Activated naive CD4-positive, alpha-beta T cell treated with anti-CD3 and anti-CD28 coated beads for 36 hours (primary cell): ENCODE results near the gene UGT1A9. TPM values are rescaled to one million over a fixed set of nuclear protein-coding genes. Genes with fewer than 3 reads are reported as not detected.
"Not testable (repeated sequence)": the region's sequence is repeated elsewhere in the genome, so short reads cannot be mapped to it uniquely, and the experiment has no call there.

Experiments used
- CTCF ChIA-PET: fragments of 350-600 bp; sonication (Branson Sonifier 250); formaldehyde crosslinking; loops from one replicate; lab custom pipeline; 2021; ENCODE audit warnings: antibody characterized with exemption; lab: Charles Lee
- DNase-seq: peaks from one replicate; pipeline ENCODE4 v3.0.0-alpha.2; 2020
- H3K27ac Mint-ChIP-seq: one replicate; pipeline ENCODE4 v1.8.0; 2021; ENCODE audit warnings: mild to moderate bottlenecking, mixed read lengths
- H3K27me3 Mint-ChIP-seq: one replicate; pipeline ENCODE4 v1.8.0; 2021; ENCODE audit warnings: low read depth, mixed read lengths
- H3K36me3 Mint-ChIP-seq: one replicate; pipeline ENCODE4 v1.8.0; 2021; ENCODE audit warnings: low read depth, mixed read lengths
- H3K4me1 Mint-ChIP-seq: one replicate; pipeline ENCODE4 v1.8.0; 2021; ENCODE audit warnings: low read depth, mixed read lengths
- H3K4me3 Mint-ChIP-seq: one replicate; pipeline ENCODE4 v1.8.0; 2021; ENCODE audit warnings: mild to moderate bottlenecking, moderate library complexity, mixed read lengths
- H3K9me3 Mint-ChIP-seq: one replicate; pipeline ENCODE4 v1.8.0; 2021; ENCODE audit warnings: mixed read lengths
- intact Hi-C: fragments of 100-400 bp; cut with micrococcal nuclease; formaldehyde crosslinking; loops from one replicate; pipeline ENCODE4 v1.15.1; 2023
- total RNA-seq, 2 experiments: library from RNA; stranded (reverse); gene quantifications; one replicate each; pipeline ENCODE4 v1.2.3, GENCODE V29; 2021

UGT1A9 gene
- total RNA-seq, 2 experiments from 2014 or later: not detected

DNA sequence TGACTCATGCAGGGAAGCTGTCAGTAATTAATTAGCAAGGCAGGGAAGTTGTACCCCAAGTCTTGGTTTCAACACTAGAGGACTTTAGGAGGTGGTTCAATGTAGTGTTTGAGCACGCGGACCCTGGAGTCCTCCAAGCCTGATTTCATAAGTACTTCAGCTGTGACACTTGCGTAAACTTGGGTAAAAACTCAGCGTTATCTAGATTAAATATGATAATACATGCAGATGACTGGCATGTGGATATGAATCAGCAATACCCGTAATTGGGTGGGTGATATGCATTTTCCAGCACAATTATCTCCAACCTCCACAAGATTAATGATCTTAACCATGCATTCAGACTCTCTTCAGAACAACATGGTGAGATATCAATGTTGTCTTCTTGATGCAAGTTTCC lies 15.2 kb downstream of the UGT1A9 start:
- intact Hi-C loops: no loop called here
- CTCF ChIA-PET: no interaction called here

DNA sequence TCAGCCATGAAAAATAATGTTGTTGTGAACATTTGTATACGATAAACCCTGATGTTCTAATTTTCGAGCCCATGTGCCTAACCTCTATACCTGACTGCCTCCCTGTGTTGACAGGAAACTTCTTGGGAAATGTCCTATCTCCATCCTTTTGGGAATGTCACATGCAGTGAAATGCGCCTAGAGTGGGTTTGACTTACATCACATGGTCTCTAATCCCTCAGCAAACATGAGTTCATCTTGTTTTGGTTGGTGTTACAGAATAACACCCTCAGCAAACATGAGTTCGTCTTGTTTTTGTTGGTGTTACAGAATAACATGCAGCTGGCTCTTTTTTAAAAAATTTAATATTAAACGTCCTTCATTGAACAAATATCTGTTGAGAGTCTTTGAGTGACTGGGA lies 16.6 kb downstream of the UGT1A9 start:
- Mint-ChIP-seq H3K36me3 (no peaks in the 10 kb centered on the region), H3K27me3 (peaks cover 3% of the 10 kb centered on the region), H3K4me3 (no peak overlapping the region), H3K27ac (no peak overlapping the region), H3K4me1 (no peaks in the 10 kb centered on the region), H3K9me3 (no peaks in the 10 kb centered on the region)
- DNase-seq: no peak
- CTCF ChIA-PET: no interaction called here
- intact Hi-C loops: no loop called here

More for the DNA sequence above, 15.2 kb downstream of the UGT1A9 start:
- no peak overlapping the region for H3K27ac Mint-ChIP-seq
- no peaks in the 10 kb centered on the region for H3K9me3 Mint-ChIP-seq
- H3K4me1 Mint-ChIP-seq: no peaks in the 10 kb centered on the region
- no peak overlapping the region for H3K4me3 Mint-ChIP-seq
- DNase-seq: no peak
- no peaks in the 10 kb centered on the region for H3K36me3 Mint-ChIP-seq
- peaks cover 3% of the 10 kb centered on the region for H3K27me3 Mint-ChIP-seq

DNA sequence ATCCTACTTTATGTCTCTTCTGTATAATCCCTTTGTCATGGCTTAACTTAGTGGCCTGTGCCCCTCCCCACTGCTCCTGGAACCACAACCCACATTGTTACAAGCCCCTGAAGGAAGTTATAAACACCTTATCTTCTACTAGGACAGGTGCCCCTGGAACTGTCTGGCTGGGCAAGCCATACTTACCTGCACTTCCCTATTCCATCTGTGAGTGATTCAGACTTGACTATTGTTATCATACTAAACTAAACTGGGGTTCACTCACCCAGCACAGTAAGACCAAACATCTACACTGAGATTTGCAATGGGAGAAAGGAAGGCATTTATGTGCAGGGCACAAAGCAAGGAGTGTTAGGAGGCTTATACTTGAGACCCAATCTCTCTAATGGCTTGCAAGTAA lies 17.3 kb downstream of the UGT1A9 start:
- no peaks in the 10 kb centered on the region for H3K9me3 Mint-ChIP-seq
- no peak overlapping the region for H3K4me3 Mint-ChIP-seq
- peaks cover 3% of the 10 kb centered on the region for H3K27me3 Mint-ChIP-seq
- DNase-seq: no peak
- H3K4me1 Mint-ChIP-seq: no peaks in the 10 kb centered on the region
- intact Hi-C loops: no loop called here
- H3K27ac Mint-ChIP-seq: no peak overlapping the region
- CTCF ChIA-PET: no interaction called here
- no peaks in the 10 kb centered on the region for H3K36me3 Mint-ChIP-seq

DNA sequence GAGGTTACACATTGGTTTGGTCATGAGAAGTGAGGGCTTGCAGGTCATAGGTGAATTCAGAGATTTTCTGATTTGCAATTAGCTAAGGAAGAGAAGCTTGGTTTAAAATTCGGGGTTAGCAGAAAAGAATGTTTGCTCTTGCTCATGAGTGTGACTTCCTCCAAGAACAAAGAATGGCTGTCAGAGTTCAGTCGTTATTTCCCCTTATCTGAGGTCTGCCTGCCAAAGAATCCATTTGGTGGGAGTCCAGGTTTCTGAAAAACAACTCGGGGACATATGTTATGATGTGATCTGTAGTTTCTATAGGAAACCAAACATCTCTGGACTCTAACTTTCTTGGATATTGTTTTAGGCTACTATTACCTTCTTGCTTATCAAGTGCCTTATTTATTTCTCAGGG lies 17.8 kb downstream of the UGT1A9 start:
- H3K27ac Mint-ChIP-seq: no peak overlapping the region
- CTCF ChIA-PET: no interaction called here
- no peak overlapping the region for H3K4me3 Mint-ChIP-seq
- DNase-seq: no peak
- no peaks in the 10 kb centered on the region for H3K9me3 Mint-ChIP-seq
- intact Hi-C loops: no loop called here
- H3K36me3 Mint-ChIP-seq: no peaks in the 10 kb centered on the region
- no peaks in the 10 kb centered on the region for H3K4me1 Mint-ChIP-seq
- H3K27me3 Mint-ChIP-seq: peaks cover 3% of the 10 kb centered on the region

DNA sequence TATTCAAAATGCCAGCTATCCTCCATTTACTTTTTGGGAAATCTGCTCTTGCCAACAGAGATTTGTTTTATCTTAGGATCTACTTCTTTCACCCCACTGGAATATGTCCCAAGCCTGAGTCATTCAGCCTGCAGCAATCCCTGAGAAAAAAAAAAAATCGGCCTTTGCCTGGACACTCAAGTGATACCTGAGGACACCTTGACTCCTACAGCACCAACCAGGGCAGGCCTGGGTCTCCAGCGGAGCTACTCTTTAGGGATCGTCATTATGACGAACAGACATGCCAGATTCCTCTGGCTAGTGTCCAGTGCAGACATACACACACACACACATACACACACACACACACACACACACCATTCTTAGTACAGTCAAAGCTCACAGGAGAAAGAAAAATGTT lies 18.7 kb downstream of the UGT1A9 start:
- no peak overlapping the region for H3K4me3 Mint-ChIP-seq
- no peak for DNase-seq
- H3K4me1 Mint-ChIP-seq: no peaks in the 10 kb centered on the region
- peaks cover 3% of the 10 kb centered on the region for H3K27me3 Mint-ChIP-seq
- intact Hi-C loops: no loop called here
- CTCF ChIA-PET: interaction anchor here (1.2 kb wide), 2 partner anchors 9 to 21 kb away, joined by 4 read pairs; partner anchors contain the start of gene UGT1A7
- no peaks in the 10 kb centered on the region for H3K9me3 Mint-ChIP-seq
- no peaks in the 10 kb centered on the region for H3K36me3 Mint-ChIP-seq
- H3K27ac Mint-ChIP-seq: no peak overlapping the region

DNA sequence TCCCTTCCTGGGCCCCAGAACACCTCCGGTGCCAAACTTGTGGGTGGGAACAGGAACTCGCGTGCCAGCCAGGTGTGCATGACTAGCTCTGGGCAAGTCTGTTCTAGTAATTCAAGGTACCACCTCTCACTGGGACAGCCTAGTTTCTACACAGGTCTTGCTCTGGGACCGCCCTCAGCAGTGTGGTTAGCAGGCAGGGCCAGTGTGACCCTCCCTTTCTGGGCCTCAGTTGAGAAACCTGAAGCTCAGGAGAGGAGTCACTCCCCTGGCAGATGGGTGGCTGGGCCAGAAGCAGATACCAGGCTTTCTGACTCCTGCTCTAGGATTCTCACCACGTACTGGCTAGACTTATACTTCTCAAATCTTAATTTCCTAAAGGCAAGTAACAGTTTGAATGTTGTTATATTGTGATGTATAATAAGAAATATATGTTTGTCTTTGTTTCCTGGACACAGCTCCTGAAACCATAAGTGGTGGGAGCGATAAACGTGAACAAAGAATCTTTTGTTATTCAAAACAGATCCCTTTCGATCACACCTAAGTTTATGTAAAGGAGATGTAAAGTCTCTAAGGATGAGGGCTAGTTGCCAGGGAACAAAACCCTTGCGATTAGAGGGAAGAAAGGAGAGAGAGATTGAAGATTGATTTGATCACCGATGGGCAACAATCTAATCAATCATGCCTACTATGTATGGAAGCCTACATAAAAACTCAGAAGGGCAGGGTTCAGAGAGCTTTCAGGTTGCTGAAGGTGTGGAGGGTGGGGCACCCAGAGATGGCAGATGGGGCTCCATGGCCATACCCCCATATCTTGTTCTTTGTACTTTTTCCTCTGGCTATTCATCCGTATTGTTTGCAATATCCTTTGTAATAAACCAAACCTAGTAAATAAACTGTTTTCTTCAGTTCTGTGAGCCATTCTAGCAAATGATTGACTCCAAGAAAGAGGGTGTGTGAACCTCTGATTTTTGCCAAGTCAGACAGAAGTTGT lies 20.0 kb downstream of the UGT1A9 start:
- intact Hi-C loops: no loop called here
- CTCF ChIA-PET: interaction anchor here (1.2 kb wide), 2 partner anchors 10 to 19 kb away, joined by 4 read pairs; partner anchors contain the start of gene UGT1A7
- H3K36me3 Mint-ChIP-seq: no peaks in the 10 kb centered on the region
- no peak for DNase-seq
- H3K4me3 Mint-ChIP-seq: no peak overlapping the region
- no peaks in the 10 kb centered on the region for H3K9me3 Mint-ChIP-seq
- peaks cover 3% of the 10 kb centered on the region for H3K27me3 Mint-ChIP-seq
- H3K27ac Mint-ChIP-seq: no peak overlapping the region
- H3K4me1 Mint-ChIP-seq: no peaks in the 10 kb centered on the region

DNA sequence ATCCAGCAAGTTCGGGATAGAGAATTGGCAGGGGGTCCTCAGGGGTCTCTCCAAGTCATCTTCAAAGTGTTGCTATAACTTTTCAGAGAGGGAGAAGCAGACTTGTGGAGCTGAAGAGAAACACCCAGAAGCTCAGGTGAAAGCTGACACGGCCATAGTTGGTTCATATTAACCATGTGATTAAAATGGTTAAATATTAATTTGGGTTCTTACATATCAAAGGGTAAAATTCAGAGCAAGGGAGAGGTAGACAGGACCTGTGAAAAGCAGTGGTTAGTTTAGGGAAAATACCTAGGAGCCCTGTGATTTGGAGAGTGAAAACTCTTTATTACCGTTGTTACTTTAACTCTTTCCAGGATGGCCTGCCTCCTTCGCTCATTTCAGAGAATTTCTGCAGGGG lies 20.9 kb downstream of the UGT1A9 start, which contains the start of gene UGT1A6:
Gene UGT1A6, plus strand, starts transcription at position 243 of the 400 bp plus-strand sequence. Its CDS starts 115 bp downstream, at position 358.
- Mint-ChIP-seq H3K36me3 (no peaks in the 10 kb centered on the region), H3K9me3 (no peaks in the 10 kb centered on the region), H3K4me3 (no peak within 1 kb of the TSS), H3K4me1 (no peaks in the 10 kb centered on the region), H3K27ac (no peak within 1 kb of the TSS), H3K27me3 (peaks cover 3% of the 10 kb centered on the region)
- intact Hi-C loops: no loop called here
- CTCF ChIA-PET: interaction anchor here (0.8 kb wide), 1 partner anchor 33 kb away, joined by 3 read pairs; no protein-coding TSS in a partner anchor
- no peak for DNase-seq

DNA sequence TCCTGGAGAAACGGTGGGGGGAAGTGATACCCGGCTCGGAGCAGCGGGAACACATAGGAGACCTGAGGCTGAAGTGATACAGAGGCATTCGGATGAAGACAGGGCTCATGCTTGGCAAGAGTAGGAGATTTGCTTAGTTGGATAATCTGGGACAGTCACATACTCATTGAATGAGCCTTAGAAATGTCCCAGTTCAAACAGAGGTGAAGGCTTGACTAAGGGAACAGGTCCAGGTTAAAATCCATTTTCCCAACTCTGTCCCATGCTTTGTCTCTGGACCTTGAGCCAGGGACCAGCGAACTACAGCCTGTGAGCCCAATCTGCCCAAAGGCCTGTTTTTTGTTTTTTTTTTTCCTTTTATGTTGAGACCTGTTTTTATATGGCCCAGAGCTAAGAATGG lies 22.3 kb downstream of the UGT1A9 start:
- CTCF ChIA-PET: no interaction called here
- Mint-ChIP-seq H3K4me3 (no peak overlapping the region), H3K9me3 (no peaks in the 10 kb centered on the region), H3K27me3 (no peaks in the 10 kb centered on the region), H3K27ac (no peak overlapping the region), H3K36me3 (no peaks in the 10 kb centered on the region), H3K4me1 (no peaks in the 10 kb centered on the region)
- intact Hi-C loops: no loop called here
- DNase-seq: no peak

DNA sequence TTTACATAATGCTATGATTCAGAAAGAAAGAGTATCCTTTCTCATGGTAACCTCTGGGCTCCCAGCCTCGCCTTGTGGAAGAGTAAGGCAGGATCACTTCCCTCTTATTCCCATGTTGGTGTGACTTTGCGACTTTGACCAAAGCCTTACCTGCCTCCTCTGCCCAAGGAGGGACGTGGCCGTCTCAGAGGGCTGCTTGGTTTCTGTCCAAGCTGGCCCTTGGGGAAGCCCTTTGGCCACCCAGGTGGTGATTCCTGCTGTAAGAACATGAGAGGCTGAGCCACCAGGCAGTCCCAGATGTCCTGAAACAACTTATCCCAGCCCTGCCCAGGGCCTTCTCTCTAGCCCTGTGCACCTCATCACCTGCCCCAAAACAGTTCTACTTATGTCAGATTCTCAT lies 27.0 kb downstream of the UGT1A9 start:
- intact Hi-C loops: no loop called here
- Mint-ChIP-seq H3K4me3 (no peak overlapping the region), H3K36me3 (no peaks in the 10 kb centered on the region), H3K27ac (no peak overlapping the region), H3K27me3 (no peaks in the 10 kb centered on the region), H3K9me3 (no peaks in the 10 kb centered on the region), H3K4me1 (no peaks in the 10 kb centered on the region)
- CTCF ChIA-PET: interaction anchor here (1.0 kb wide), 1 partner anchor 12 kb away, joined by 5 read pairs; no protein-coding TSS in a partner anchor
- DNase-seq: no peak

DNA sequence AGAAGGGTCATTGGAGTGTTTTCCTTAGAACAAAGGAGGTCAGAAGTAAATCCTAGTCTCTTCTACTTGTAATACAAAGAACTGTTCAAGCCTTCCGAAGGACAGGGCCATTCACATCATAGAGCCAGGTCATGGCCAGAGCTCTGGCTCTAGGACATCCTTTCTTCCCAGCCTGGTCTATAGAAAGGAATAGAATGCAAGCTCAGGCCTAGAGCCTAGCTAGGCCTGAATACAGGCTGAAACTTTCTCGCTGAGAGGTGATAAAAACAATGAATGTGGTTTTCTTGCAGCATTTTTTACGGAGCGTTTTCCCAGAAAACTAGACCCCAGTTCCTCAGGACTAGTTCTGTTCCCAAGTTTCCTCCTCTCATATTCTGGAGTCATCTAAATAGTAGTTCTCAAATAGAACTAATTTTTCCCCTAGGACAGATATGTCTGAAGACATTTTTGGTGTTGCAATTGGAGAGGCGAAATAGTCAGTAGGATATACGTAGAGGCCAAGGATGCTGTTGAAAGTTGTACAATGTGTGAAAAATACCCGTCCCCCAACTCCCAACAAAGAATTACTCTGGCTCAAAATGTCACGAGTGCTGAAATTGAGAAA lies 27.8 kb downstream of the UGT1A9 start:
- Mint-ChIP-seq H3K4me3 (no peak overlapping the region), H3K36me3 (no peaks in the 10 kb centered on the region), H3K4me1 (no peaks in the 10 kb centered on the region), H3K27ac (no peak overlapping the region), H3K9me3 (no peaks in the 10 kb centered on the region), H3K27me3 (no peaks in the 10 kb centered on the region)
- DNase-seq: no peak
- intact Hi-C loops: no loop called here
- CTCF ChIA-PET: interaction anchor here (1.0 kb wide), 1 partner anchor 11 kb away, joined by 5 read pairs; no protein-coding TSS in a partner anchor

DNA sequence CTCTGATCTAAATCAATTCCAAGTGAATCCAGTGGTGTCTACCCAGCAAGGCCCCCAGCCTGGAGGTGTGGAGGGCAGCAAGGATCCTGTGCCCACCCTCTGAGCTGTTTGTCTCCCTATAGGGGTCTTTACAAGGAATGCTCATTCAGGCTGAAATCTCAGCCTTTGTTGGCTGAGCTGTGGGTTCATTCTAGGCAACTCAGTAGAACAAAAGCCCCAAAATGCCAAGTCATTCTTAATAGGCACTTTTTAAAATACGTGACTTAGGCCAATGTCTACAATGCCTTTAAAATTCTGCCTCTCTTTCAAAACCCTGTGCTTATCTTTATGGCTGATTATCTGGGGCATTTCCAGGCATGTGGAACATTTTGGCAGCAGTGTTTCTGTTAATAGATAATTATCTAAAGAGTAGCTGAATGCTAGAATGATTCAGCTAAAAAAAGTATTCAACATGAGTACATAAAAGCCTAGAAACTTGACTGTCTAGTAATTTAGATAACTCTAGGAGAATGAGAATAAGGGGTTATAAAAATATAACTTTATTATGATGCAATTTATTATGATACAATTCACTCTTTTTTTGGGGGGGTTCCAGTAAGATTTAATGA lies 28.4 kb downstream of the UGT1A9 start:
- Mint-ChIP-seq H3K4me1 (no peaks in the 10 kb centered on the region), H3K36me3 (no peaks in the 10 kb centered on the region), H3K4me3 (no peak overlapping the region), H3K27me3 (no peaks in the 10 kb centered on the region), H3K27ac (no peak overlapping the region), H3K9me3 (no peaks in the 10 kb centered on the region)
- DNase-seq: no peak
- intact Hi-C loops: no loop called here
- CTCF ChIA-PET: interaction anchor here (1.0 kb wide), 1 partner anchor 11 kb away, joined by 5 read pairs; no protein-coding TSS in a partner anchor

DNA sequence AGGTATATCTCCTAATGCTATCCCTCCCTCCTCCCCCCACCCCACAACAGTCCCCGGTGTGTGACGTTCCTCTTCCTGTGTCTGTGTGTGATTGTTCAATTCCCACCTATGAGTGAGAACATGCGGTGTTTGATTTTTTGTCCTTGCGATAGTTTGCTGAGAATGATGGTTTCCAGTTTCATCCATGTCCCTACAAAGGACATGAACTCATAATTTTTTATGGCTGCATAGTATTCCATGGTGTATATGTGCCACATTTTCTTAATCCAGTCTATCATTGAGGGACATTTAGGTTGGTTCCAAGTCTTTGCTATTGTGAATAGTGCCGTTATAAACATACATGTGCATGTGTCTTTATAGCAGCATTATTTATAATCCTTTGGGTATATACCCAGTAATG lies 29.1 kb downstream of the UGT1A9 start:
- H3K9me3 Mint-ChIP-seq, H3K36me3 Mint-ChIP-seq, DNase-seq, H3K4me1 Mint-ChIP-seq, H3K27me3 Mint-ChIP-seq, H3K4me3 Mint-ChIP-seq, CTCF ChIA-PET, H3K27ac Mint-ChIP-seq, intact Hi-C loops: not testable (repeated sequence)
